PFSK-1 (cell line): ENCODE measurements around the gene C5orf63.

ENCODE experiments used
- FOXP2 ChIP-seq: optimal IDR thresholded peaks from 2 replicates; pipeline ENCODE3; 2011; ENCODE audit warnings: borderline replicate concordance, control low read depth, inconsistent platforms; ENCODE audit not compliant: insufficient read depth; ENCODE audit errors: extremely low read length, extremely low read depth
- POLR2AphosphoS5 ChIP-seq: IDR thresholded peaks from 2 replicates; pipeline ENCODE4 v1.6.1; 2012; ENCODE audit warnings: low read depth, mild to moderate bottlenecking, control low read depth, low read length, moderate library complexity
- REST ChIP-seq, 2 experiments: IDR thresholded peaks; 2 replicates each; pipeline versions ENCODE4 v1.6.1 to v1.8.0; 2011 to 2012; ENCODE audit warnings: low read depth in 2 of 2, low read length in 2 of 2, control low read depth in 1 of 2, inconsistent platforms in 1 of 2, mild to moderate bottlenecking in 1 of 2, moderate library complexity in 1 of 2; ENCODE audit not compliant: insufficient read depth in 1 of 2
- SIN3A ChIP-seq: IDR thresholded peaks from 2 replicates; pipeline ENCODE4 v1.6.1; 2012; ENCODE audit warnings: mild to moderate bottlenecking, low read length, moderate library complexity, borderline replicate concordance; ENCODE audit not compliant: insufficient read depth
- TAF1 ChIP-seq: IDR thresholded peaks from 2 replicates; pipeline ENCODE4 v1.6.1; 2012; ENCODE audit warnings: low read length, control low read depth, borderline replicate concordance; ENCODE audit not compliant: insufficient read depth

The C5orf63 gene

GRCh38 chr5:127024821-127025220, 48.5 kb downstream of the C5orf63 start:
- TF ChIP-seq REST (IDR thresholded peaks at IDR 0.05; ENCODE audit: insufficient read depth in 1 of 2, low read depth in 2 of 2, low read length in 2 of 2), result no peak
- TF ChIP-seq FOXP2, result no peak
- TF ChIP-seq TAF1, result no peak
- TF ChIP-seq POLR2AphosphoS5, result no peak

- TF ChIP-seq TAF1, result no peak
- no peak for TF ChIP-seq FOXP2
- TF ChIP-seq POLR2AphosphoS5, result no peak
- TF ChIP-seq SIN3A, result no peak
- TF ChIP-seq REST (IDR thresholded peaks at IDR 0.05; ENCODE audit: insufficient read depth in 1 of 2, low read depth in 2 of 2, low read length in 2 of 2), result no peak
These were observed 50.5 kb downstream of the C5orf63 start for GRCh38 chr5:127022846-127023245.

- TF ChIP-seq TAF1 (no peak), SIN3A (no peak), REST (IDR thresholded peaks at IDR 0.05; ENCODE audit: insufficient read depth in 1 of 2, low read depth in 2 of 2, low read length in 2 of 2) (no peak)
These were observed 53.4 kb downstream of the C5orf63 start for GRCh38 chr5:127019928-127020327.

GRCh38 chr5:127015716-127016115, 57.6 kb downstream of the C5orf63 start:
- TF ChIP-seq POLR2AphosphoS5 (no peak), SIN3A (no peak), REST (IDR thresholded peaks at IDR 0.05; ENCODE audit: insufficient read depth in 1 of 2, low read depth in 2 of 2, low read length in 2 of 2) (no peak), FOXP2 (no peak), TAF1 (no peak)

- no peak for TF ChIP-seq POLR2AphosphoS5
- no peak for TF ChIP-seq SIN3A
These were observed 58.7 kb downstream of the C5orf63 start for GRCh38 chr5:127014573-127014972.
